IPS-20b (cell line): ENCODE results near the gene LRBA.

ENCODE experiments used
- H3K27ac ChIP-seq: one replicate; pipeline ENCODE4 v1.5.1; 2013; ENCODE audit warnings: low read length
- H3K27me3 ChIP-seq: 2 replicates; pipeline ENCODE4 v1.6.1; 2013; ENCODE audit warnings: mild to moderate bottlenecking, low read length, inconsistent platforms; ENCODE audit not compliant: insufficient read depth
- H3K36me3 ChIP-seq: 2 replicates; pipeline ENCODE4 v1.6.1; 2013; ENCODE audit warnings: low read depth, mild to moderate bottlenecking, inconsistent platforms, low read length, moderate library complexity; ENCODE audit not compliant: insufficient read depth
- H3K4me1 ChIP-seq: 2 replicates; pipeline ENCODE4 v1.6.1; 2013; ENCODE audit warnings: mild to moderate bottlenecking, control low read depth, inconsistent platforms, low read length, moderate library complexity; ENCODE audit not compliant: insufficient read depth
- H3K4me3 ChIP-seq: 2 replicates; pipeline ENCODE4 v1.5.1; 2013; ENCODE audit warnings: mild to moderate bottlenecking, low read length, inconsistent platforms
- H3K9ac ChIP-seq: 2 replicates; pipeline ENCODE4 v1.6.1; 2013; ENCODE audit warnings: low read depth, mild to moderate bottlenecking, inconsistent platforms, low read length, moderate library complexity
- H3K9me3 ChIP-seq: 2 replicates; pipeline ENCODE4 v1.6.1; 2013; ENCODE audit warnings: mild to moderate bottlenecking, low read depth, low read length, inconsistent platforms; ENCODE audit not compliant: insufficient read depth

LRBA gene

DNA sequence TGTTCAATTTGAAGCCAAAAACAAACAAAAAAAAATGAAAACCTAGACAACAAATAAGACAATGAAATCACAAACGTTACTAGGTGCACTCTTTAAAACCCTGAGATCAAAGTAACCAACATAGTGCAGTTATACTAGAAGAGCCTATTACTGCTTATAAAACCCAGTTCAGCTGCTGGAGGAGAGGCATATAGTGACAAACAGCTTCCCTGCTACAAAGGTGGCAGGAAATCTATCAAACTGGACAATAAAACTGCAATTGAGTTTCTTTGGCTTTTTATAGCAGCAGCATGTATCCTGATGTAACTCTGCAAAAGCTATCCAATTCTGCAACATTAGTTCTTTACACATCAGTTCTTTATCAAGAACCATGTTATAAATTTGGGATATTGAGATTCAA lies 155.6 kb downstream of the LRBA start:
- H3K9me3 ChIP-seq: no peaks in the 10 kb centered on the region
- H3K4me1 ChIP-seq: peaks cover 4% of the 10 kb centered on the region; the same call in 1 of the 2 replicates
- no peak overlapping the region for H3K9ac ChIP-seq
- H3K36me3 ChIP-seq: no peaks in the 10 kb centered on the region
- no peak overlapping the region for H3K4me3 ChIP-seq
- H3K27me3 ChIP-seq: no peaks in the 10 kb centered on the region
- no peak overlapping the region for H3K27ac ChIP-seq

DNA sequence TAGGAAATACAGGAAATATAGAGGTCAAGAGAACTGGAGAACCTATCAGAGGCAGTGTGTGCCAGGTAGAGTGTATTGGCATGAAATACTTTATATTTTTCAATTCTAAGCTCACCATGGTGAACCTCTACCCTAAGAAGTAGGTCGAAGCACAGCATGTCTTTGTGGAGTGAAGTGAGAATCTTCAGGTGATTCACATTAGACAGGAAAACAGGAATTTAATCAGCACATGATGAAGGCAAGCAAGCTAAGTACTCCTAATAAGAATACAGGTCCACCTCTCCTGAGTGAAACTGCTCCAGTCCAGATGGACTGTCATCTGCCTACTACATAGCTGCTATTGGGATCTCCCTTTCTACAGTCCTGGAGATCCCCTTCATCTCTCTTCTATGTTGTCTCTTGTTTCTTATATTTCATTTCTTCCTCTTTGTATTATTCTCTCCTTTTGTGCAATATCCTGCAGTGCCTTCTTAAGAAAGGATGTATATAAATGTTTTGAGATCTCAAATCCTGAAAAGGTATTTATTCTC lies 159.0 kb downstream of the LRBA start:
- Histone ChIP-seq H3K4me1 (peaks cover 4% of the 10 kb centered on the region; the same call in 1 of the 2 replicates), H3K27me3 (no peaks in the 10 kb centered on the region), H3K9me3 (no peaks in the 10 kb centered on the region), H3K27ac (no peak overlapping the region), H3K4me3 (no peak overlapping the region), H3K36me3 (peaks cover 20% of the 10 kb centered on the region), H3K9ac (no peak overlapping the region)

DNA sequence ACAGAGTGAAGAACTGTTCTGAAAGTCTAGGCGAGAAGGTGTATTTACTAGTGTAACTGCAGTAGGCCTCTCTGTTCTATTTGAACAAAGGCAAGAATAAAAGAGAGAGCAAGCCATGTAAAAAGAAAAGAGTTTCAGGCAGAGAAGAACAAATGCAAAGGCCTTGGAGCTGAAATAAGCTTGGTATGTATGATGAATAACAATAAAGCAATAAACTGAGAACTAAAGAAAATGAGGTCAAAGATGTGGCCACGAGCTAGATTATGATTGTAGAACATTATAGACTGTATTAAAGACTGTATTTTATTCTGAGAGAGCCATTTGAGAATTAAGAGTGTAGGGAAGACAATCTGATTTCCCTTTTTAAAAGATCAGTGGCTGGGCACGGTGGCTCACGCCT lies 160.5 kb downstream of the LRBA start:
- Histone ChIP-seq H3K27ac (no peak overlapping the region), H3K27me3 (no peaks in the 10 kb centered on the region), H3K4me3 (no peak overlapping the region)

DNA sequence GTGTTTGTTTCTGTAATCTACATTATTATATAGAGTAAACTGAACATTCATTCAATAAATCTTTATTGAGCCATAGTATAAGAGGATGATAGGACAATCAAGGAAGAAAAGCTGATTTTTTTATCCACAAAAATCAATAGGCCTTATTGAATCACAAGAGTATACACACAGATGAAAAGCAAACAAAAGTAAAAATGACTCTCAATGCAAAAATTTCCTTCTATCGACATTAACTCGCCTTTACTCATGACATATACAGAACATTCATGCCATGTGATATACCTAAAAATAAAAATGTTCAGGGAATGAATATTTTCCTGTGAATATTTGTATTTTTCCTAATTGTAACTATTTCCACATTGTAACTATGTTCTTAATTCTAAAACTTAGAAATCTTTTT lies 161.2 kb downstream of the LRBA start:
- Histone ChIP-seq H3K36me3 (peaks cover 36% of the 10 kb centered on the region), H3K4me1 (peaks cover 4% of the 10 kb centered on the region; the same call in 1 of the 2 replicates), H3K9ac (no peak overlapping the region), H3K4me3 (no peak overlapping the region), H3K27me3 (no peaks in the 10 kb centered on the region), H3K9me3 (no peaks in the 10 kb centered on the region), H3K27ac (no peak overlapping the region)

More for the DNA sequence above, 160.5 kb downstream of the LRBA start:
- peaks cover 29% of the 10 kb centered on the region for H3K36me3 ChIP-seq
- H3K4me1 ChIP-seq: peaks cover 4% of the 10 kb centered on the region; the same call in 1 of the 2 replicates
- H3K9me3 ChIP-seq: no peaks in the 10 kb centered on the region
- no peak overlapping the region for H3K9ac ChIP-seq

GRCh38 chr4:150852216-150852615 lies 162.9 kb downstream of the LRBA start:
- H3K9ac ChIP-seq: no peak overlapping the region
- H3K27me3 ChIP-seq: no peaks in the 10 kb centered on the region
- H3K4me3 ChIP-seq: no peak overlapping the region
- H3K36me3 ChIP-seq: peaks cover 52% of the 10 kb centered on the region
- H3K27ac ChIP-seq: no peak overlapping the region
- peaks cover 4% of the 10 kb centered on the region; the same call in 1 of the 2 replicates for H3K4me1 ChIP-seq
- no peaks in the 10 kb centered on the region for H3K9me3 ChIP-seq

GRCh38 chr4:150849016-150849415 lies 166.1 kb downstream of the LRBA start:
- Histone ChIP-seq H3K27ac (no peak overlapping the region), H3K36me3 (peaks cover 65% of the 10 kb centered on the region), H3K4me3 (no peak overlapping the region), H3K9ac (no peak overlapping the region), H3K9me3 (no peaks in the 10 kb centered on the region), H3K27me3 (no peaks in the 10 kb centered on the region), H3K4me1 (no peaks in the 10 kb centered on the region)

DNA sequence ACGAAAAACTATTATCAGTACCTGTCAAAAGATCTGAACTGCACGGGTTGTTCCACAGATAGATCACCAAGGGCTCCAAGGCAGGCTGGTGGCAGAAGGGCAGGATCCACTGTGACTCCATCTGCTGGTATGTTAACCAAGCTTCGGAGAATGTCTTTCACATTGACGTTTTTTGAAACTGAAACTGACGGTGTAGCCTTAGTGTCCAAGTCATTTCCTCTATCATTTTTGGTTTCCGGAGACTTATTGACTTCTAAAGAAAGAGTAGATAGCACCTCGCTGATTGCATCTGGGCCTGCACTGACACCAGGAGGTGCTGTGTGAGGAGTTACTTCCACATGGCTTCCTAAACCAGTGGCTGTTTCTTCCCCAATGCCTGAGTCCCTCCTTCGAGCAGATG lies 186.9 kb downstream of the LRBA start:
- no peaks in the 10 kb centered on the region for H3K9me3 ChIP-seq
- H3K9ac ChIP-seq: no peak overlapping the region
- H3K36me3 ChIP-seq: peaks cover 48% of the 10 kb centered on the region
- H3K4me3 ChIP-seq: no peak overlapping the region
- no peaks in the 10 kb centered on the region for H3K27me3 ChIP-seq
- H3K27ac ChIP-seq: no peak overlapping the region
- no peaks in the 10 kb centered on the region for H3K4me1 ChIP-seq

DNA sequence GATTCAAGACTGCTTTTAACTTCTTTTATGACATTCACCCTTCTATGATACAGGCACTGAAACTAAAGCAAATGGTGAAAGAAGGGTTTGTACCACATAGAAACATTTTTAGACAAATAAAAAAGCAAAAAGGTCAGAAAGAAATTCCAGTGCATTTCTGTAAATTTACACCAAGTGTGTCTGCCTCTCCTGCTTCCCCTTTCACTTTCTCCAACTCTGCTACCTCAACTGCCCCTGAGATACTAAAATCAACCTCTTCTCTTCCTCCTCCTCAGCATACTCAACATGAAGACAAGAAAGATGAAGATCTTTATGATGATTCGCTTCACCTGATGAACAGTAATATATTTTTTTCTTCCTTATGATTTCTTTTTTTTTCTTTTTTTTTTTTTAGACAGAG lies 187.9 kb downstream of the LRBA start:
- Histone ChIP-seq H3K27ac (no peak overlapping the region), H3K36me3 (peaks cover 48% of the 10 kb centered on the region), H3K4me1 (no peaks in the 10 kb centered on the region), H3K4me3 (no peak overlapping the region), H3K27me3 (no peaks in the 10 kb centered on the region), H3K9me3 (no peaks in the 10 kb centered on the region), H3K9ac (no peak overlapping the region)

DNA sequence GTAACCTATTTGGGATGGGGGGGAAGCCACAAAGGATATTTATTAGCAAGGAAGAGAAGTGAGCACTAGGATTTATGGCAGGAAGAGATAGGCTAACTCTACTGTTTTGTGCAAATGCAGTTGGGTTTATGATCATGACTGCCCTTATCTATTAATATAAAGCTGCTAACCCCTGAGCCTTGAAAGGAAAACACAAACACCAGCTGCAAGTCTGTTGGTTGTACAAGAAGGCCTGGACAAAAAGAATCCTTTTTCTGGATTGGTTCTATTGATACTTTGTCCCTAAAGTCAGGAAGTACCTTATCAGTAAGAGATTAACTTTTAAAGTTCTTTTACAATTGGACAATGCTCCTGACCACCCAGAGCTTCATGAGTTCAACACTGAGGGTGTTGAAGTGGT lies 188.8 kb downstream of the LRBA start:
- H3K4me3 ChIP-seq: no peak overlapping the region
- H3K27ac ChIP-seq: no peak overlapping the region
- no peaks in the 10 kb centered on the region for H3K4me1 ChIP-seq
- peaks cover 48% of the 10 kb centered on the region for H3K36me3 ChIP-seq
- no peaks in the 10 kb centered on the region for H3K9me3 ChIP-seq
- H3K9ac ChIP-seq: no peak overlapping the region
- no peaks in the 10 kb centered on the region for H3K27me3 ChIP-seq

GRCh38 chr4:150822407-150822806 lies 192.7 kb downstream of the LRBA start:
- Histone ChIP-seq H3K27me3 (no peaks in the 10 kb centered on the region), H3K9me3 (no peaks in the 10 kb centered on the region), H3K27ac (no peak overlapping the region)

DNA sequence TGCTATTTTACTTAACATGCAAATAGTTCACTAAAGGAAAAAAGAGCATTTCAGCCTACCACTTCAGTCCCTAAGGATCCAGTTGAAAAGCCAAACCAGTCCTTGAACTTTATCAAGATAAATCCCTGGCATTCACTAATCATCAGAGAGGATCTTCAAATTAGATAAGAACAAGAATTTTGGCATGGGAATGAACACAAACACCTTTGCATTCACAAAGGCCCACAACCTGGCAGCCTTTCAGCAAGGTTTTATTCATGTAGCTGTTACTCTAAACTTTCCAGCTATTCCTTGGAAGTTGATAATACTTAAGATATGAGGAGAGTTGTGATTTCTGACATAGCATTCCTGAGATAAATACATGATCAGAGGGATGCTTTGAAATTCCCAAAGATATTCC lies 193.4 kb downstream of the LRBA start:
- H3K9ac ChIP-seq: no peak overlapping the region
- no peaks in the 10 kb centered on the region for H3K4me1 ChIP-seq
- H3K9me3 ChIP-seq: no peaks in the 10 kb centered on the region

More at GRCh38 chr4:150822407-150822806, 192.7 kb downstream of the LRBA start:
- H3K36me3 ChIP-seq: peaks cover 32% of the 10 kb centered on the region
- H3K4me1 ChIP-seq: no peaks in the 10 kb centered on the region
- H3K4me3 ChIP-seq: no peak overlapping the region
- H3K9ac ChIP-seq: no peak overlapping the region

GRCh38 chr4:150820409-150820808 lies 194.7 kb downstream of the LRBA start:
- Histone ChIP-seq H3K27ac (no peak overlapping the region), H3K36me3 (peaks cover 14% of the 10 kb centered on the region), H3K9me3 (no peaks in the 10 kb centered on the region), H3K4me3 (no peak overlapping the region), H3K27me3 (no peaks in the 10 kb centered on the region), H3K9ac (no peak overlapping the region), H3K4me1 (no peaks in the 10 kb centered on the region)

More for the DNA sequence above, 193.4 kb downstream of the LRBA start:
- H3K36me3 ChIP-seq: peaks cover 25% of the 10 kb centered on the region
- H3K27me3 ChIP-seq: no peaks in the 10 kb centered on the region
- H3K27ac ChIP-seq: no peak overlapping the region
- no peak overlapping the region for H3K4me3 ChIP-seq
